ENCODE data around the gene BRINP1. TPM values are rescaled to one million over a fixed set of nuclear protein-coding genes. Genes with fewer than 3 reads are reported as not detected.

Gene BRINP1
- total and polyA plus RNA-seq, 2 of the 8 experiments (the other 6 are each of a cell fraction or from before 2014, with no cell fraction given) = 19.5 to 20.5 TPM

DNA sequence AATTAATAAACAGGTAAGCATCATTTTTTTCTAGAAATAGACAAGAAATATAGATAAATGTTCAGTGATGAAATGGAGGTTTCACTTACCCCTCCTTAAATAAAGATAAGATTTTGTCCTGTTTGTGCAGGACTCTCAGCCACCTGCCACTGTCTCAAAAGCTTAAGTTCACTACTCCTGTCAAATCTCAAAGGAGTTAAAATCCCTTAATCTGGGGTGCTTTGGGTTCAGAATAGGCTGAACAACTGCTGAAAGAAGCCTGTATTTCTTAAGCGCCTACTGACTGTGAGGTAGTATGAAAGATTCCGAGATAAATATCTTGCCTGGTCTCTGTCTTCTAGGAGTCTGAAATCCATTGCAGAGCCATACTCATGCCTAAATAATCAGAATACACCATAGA, 3.7 kb upstream of the BRINP1 start:
- TF ChIP-seq FOSL1 (IDR thresholded peaks at IDR 0.05; ENCODE audit: insufficient read depth, low read depth, low read length) (no peak), BCL11A (IDR thresholded peaks at IDR 0.05; ENCODE audit: low read depth in 2 of 2, low read length in 2 of 2) (no peak), TEAD4 (IDR thresholded peaks at IDR 0.05; ENCODE audit: low read depth, low read length) (no peak)
- H3K36me3 ChIP-seq (ENCODE audit: control insufficient read depth in 2 of 4, insufficient read depth in 4 of 4, low read length in 3 of 4) = no peaks in the 10 kb centered on the region
- H3K79me1 ChIP-seq (ENCODE audit: low read depth, low read length) = no peaks in the 10 kb centered on the region
- H3K4me3 ChIP-seq (ENCODE audit: extremely low read depth in 1 of 4, insufficient read depth in 2 of 4, low read depth in 3 of 4, low read length in 4 of 4) = no peak overlapping the region
- H3K9me3 ChIP-seq (ENCODE audit: insufficient read depth in 2 of 2, low read depth in 1 of 2, low read length in 1 of 2) = no peaks in the 10 kb centered on the region
- H3K79me2 ChIP-seq (ENCODE audit: control insufficient read depth in 1 of 2, insufficient read depth in 2 of 2, low read length in 2 of 2) = peaks cover 0 to 8% of the 10 kb centered on the region in 2 experiments; a peak in 2 of 4 replicates
- 87% methylated on average over 2 of the region's 2 CpGs; no CpG with 5 or more reads in 1 of the 2 experiments for WGBS, 2 experiments (ENCODE audit: extremely low coverage in 1 of 2, insufficient coverage in 1 of 2, insufficient read length in 1 of 2, insufficient replicate concordance in 2 of 2, low coverage in 1 of 2, low lambda C conversion rate in 2 of 2, missing lambda C conversion rate in 1 of 2)
- H2BK15ac ChIP-seq (ENCODE audit: low read length) = no peak overlapping the region
- H3K27ac ChIP-seq (ENCODE audit: low read depth, low read length) = no peak overlapping the region
- H2BK12ac ChIP-seq (ENCODE audit: low read depth, low read length) = no peak overlapping the region
- H3K23me2 ChIP-seq (ENCODE audit: low read depth, low read length) = peaks cover 16% of the 10 kb centered on the region
- H2AFZ ChIP-seq (ENCODE audit: low read length) = no peak overlapping the region
- H2BK5ac ChIP-seq (ENCODE audit: low read depth, low read length) = no peak overlapping the region
- H2BK120ac ChIP-seq (replicated peaks; ENCODE audit: low read depth, low read length) = no peak overlapping the region
- POLR2A ChIA-PET (ENCODE audit: partially characterized antibody) = no interaction called here
- CTCF ChIA-PET (ENCODE audit: partially characterized antibody) = interaction anchor here (0.6 to 1.2 kb wide), 4 partner anchors 22 to 176 kb away, joined by 3 read pairs; no protein-coding TSS in a partner anchor
- H4K5ac ChIP-seq (ENCODE audit: insufficient read length, low read depth, low read length) = no peak overlapping the region
- H3K56ac ChIP-seq (replicated peaks; ENCODE audit: insufficient read length, low read depth, low read length) = no peak overlapping the region
- FAIRE-seq (no peak), DNase-seq (ENCODE audit: low read depth in 1 of 2, low spot score in 2 of 2) (no peak)
- no peak overlapping the region for H2AK5ac ChIP-seq (ENCODE audit: low read depth, low read length)
- no peak overlapping the region for H2BK20ac ChIP-seq (ENCODE audit: low read length)
- H3K4me2 ChIP-seq (ENCODE audit: insufficient read depth in 1 of 2, low read depth in 2 of 2, low read length in 2 of 2) = no peak overlapping the region
- H3K27me3 ChIP-seq (replicated peaks in 1 of 4; ENCODE audit: control insufficient read depth in 3 of 4, extremely low read depth in 1 of 4, insufficient read depth in 3 of 4, low read length in 3 of 4) = peaks cover 0 to 11% (median 8%) of the 10 kb centered on the region in 4 experiments; a peak in 6 of 7 replicates
- no peak overlapping the region for H3K18ac ChIP-seq (ENCODE audit: extremely low read depth, low read length)
- no peak overlapping the region for H3K9ac ChIP-seq (replicated peaks in 1 of 4; ENCODE audit: extremely low read depth in 1 of 4, low read depth in 3 of 4, low read length in 3 of 4)
- peaks cover 0 to 10% (median 1%) of the 10 kb centered on the region in 4 experiments; a peak in 6 of 7 replicates for H3K4me1 ChIP-seq (replicated peaks in 1 of 4; ENCODE audit: control insufficient read depth in 3 of 4, insufficient read depth in 4 of 4, low read length in 3 of 4)
- H4K8ac ChIP-seq (ENCODE audit: extremely low read depth, insufficient read depth, low read length) = no peak overlapping the region
- H4K91ac ChIP-seq (replicated peaks; ENCODE audit: insufficient read length, low read length) = no peak overlapping the region
- peaks cover 0 to 3% of the 10 kb centered on the region in 2 experiments for H4K20me1 ChIP-seq (replicated peaks in 1 of 2; ENCODE audit: control insufficient read depth in 1 of 2, insufficient read depth in 2 of 2, low read length in 2 of 2)
- H3K14ac ChIP-seq (ENCODE audit: insufficient read length) = no peak overlapping the region
- no peak overlapping the region for H3K23ac ChIP-seq (ENCODE audit: insufficient read length)
- no peak overlapping the region for H3K4ac ChIP-seq (replicated peaks; ENCODE audit: insufficient read length, low read depth, low read length)
